Activated naive CD4-positive, alpha-beta T cell treated with anti-CD3 and anti-CD28 coated beads, Interleukin-2, amount 50 U/mL, for 16 hours (primary cell): ENCODE measurements around the gene WT1.

Experiments
- DNase-seq: peaks from one replicate; pipeline ENCODE4 v3.0.0-alpha.2; 2020

Gene WT1

DNA sequence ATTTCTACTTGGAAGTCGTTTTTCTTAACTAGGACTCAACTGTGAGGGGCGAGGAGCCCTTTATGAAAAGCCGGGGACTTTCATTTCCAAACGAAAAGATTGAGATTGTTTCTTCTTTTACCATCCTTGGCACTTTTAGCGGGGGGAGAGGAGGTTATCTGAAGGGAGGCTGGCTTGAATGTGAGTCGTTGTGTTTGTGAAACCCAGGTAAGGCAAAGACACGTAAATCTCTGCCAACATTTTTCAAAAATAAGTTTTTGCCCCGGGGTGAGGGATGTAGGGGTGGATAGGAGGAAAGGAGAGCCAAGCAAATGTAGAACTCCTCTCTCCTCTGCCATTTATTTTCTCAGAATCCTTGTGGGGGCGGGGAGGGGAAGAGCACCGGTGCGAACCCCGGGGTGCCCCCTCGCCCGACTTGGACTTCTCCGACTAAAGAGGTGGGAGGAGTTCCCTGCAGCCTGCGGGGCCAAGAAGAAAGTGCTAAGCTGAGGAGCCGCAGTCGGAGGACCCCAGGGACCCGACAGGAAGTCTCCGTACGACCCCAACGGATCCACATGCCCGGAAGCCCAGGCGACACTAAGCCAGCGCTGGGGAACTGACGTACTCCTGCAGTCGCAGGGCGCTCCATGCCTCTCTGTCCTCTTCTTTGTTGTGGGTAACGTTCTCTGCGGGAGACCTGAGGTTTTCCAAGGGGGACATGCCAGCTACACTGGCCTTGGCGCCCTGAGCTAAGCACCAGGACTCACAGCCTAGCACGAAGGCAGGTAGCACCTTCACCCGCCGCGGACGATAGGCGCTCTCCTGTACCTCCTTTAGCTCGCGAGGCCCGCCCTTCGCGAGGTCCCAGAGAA is 2.4 kb upstream of the WT1 start:
- no peak for DNase-seq

DNA sequence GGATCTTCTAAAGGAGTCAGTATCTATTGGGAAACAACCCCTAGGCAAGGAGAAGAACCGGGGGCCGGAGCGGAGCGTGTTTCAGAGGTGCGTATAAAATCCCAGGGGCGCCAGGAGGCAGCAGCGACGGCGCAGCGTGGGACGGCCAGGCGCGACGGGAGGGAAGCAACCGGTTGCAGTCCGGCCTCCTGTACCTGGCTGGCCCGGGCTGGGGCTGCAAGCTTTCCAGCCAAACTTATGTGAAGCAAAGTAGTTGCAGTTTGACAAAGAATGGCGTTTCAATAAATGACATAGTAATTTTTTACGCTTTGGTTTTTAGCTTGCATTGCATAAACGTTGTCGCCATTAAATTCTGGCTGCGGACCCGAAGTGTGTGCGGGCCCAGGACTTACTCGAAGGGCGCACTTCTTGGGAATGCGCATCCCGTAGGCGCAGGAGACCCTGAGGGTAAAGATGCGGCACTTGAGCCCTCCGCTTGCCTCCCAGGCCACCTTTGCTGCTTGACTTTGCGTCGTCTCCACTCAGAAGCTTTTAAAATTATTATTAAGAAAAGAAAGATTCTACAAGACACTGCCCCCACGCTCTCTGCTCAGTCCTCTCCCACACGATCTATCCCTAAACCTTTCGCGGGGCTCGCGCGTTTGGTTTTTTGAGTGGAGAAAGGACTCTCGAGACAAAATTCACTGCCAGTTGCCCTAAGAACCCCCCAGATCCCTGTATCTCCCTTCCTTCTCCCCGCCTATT is 1.6 kb upstream of the WT1 start:
- DNase-seq = no peak

DNA sequence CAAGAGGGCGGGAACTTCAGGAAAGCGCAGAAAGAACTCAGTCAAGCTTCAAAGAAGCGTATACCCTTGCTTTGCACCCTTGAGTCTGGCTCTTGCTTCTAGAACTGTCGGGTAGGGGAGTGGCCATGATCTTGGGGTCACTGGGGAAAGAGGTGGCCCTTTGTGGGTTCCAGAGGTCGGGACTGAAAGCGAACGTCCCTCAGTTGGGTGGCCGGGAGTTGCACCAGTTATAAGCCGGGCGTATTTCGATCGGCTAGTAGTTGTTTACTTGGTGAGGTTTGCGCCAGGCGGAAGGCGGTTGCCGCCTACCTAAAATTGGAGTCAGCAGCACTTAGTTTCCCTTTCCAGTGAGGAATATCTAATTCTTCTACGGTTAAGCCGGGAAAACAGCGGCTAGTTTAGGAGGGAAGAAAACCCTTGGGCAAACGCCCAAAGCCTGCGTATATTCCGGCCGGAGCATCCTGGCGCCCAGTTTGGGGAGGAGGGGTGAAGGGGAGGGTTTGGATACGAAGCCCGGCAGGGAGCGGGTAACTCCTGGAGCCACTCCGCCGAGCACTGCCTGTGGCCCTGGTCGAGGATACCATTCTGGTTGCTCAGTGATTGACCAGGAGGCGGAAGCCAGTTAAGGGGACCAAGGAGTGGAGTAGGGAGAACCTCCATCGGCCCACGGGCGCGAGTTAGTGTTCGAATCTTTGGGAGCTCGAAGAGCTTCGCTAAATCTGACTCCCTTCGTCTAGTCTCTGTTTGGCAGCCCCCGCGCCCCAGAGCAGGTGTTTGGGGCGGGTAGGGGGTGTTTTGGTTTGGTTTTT is 807 bp upstream of the WT1 start:
- DNase-seq = no peak

DNA sequence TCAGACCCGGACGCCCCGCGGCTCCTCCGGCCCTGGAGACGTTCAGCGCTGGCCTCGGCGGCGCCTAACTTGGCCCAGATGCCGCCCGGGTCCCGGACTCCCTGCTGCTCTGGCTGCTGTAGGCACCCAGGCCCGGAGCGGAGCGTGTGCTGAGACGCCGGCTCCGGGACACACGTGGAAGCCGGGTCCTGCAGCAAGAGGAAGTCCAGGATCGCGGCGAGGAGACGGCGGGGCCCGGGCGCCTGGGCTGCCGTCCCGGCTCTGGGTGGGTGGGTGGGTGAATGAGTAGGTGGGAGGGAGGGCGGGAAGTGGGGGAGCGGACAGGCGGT is 223 bp downstream of the WT1 start:
- no peak for DNase-seq

DNA sequence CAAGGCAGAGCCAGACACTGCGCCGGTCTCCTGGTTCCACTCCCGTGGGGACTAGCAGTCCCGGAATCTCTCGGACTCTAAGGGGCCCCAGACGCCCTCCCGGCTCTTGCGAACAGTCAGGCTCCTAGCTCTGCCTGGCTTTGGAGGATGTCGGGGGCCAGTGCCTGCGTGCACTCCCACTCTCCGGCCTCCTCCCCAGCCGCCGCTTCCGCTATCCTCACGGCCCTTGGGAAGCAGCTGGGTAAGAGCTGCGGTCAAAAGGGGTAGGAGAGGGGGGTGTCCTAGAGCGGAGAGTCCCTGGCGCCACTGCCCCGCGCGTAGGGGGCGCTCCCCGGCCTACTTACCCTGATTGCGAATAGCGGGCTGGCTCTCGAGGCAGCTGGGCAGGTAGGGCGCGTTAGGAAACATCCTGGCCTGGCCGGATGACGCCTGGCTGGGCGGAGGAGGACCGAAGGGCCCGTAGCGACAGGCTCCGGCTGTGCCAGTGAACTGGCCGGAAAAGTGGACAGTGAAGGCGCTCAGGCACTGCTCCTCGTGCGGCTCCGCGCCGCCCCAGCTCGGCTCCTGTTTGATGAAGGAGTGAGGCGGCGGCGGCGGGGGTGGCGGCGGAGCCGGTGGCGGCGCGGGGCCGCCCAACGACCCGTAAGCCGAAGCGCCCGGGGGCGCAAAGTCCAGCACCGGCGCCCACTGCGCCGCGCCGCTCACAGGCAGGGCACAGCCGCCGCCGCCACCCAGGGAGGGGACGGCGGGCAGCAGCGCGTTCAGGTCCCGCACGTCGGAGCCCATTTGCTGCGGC is 785 bp downstream of the WT1 start:
- DNase-seq = no peak

DNA sequence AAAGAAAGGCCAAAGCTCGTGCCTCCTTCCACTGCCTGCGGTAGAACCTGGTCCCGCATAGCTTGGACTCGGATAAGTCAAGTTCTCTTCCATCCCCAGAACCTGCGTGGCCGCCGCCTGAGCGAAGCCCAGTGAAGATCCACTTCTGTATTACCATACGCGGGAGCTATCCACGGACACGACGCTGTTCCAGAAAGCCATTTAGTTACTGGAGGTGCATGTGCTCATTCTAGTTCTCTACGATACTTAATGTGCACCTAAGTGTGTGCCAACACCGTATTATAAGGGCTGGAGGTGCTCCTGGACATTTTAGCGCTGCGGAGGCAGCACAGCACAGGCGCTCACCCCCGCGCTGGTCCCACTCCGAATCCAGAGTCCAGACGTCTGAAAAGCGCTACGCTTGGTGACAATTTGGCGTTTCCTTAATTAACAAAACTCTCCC is 1.4 kb downstream of the WT1 start:
- no peak for DNase-seq

DNA sequence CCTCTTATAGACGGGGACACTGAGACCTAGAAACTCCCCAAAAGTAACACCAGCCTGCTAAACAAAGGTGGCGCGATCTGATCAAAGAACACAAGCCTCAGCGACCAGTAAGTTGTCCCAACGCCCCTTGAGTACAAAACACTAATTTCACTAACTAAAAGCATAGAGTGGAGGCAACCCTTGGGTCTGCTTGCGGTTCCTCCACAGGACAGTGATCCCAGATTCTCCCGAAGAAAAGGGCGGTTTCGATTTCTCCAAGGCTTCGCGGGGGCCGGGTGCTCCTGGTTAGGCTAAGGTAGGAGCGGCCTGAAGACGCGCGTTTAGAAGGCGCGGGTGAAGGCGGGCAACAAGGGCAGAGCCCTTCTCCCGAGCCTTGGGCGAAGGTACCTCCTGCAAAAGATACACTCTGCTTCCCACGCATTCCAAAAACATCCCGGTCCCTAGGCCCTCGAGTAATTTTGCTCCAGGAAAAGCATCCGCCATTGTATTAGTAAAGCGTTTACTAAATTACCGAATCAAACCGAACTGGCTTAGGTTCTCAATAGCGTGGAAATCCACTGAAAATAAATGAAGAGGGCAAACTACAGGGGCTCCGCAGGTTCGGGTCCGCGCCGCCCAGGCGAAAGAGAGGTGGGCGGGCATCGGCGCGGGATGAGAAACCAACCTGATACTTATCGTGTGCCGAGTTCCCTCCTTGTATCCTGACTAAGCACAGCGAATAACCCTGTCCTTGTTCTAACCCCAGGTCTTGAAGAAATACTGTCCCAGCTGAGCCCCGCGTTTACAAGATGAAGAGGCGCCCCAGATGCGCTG is 2.0 kb downstream of the WT1 start:
- DNase-seq = no peak

DNA sequence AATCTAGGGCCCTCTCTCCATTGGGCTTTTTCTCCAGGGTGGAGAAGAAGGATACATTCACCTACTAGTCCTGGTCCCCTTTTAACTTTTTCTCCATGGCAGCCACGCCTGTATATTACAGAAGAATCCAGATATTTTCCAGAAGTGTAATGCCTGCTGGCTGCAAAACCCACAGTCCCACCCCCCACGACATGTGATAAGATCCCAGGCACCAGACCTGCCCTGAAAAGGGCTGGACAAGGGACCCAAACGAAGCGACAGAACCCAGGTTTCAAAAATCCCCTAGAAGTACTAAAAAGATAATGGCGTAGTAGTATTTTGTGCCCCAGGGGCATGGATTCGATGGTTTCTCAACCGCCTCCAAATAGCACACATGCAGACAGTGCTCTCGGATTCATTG is 2.8 kb downstream of the WT1 start:
- DNase-seq = no peak

DNA sequence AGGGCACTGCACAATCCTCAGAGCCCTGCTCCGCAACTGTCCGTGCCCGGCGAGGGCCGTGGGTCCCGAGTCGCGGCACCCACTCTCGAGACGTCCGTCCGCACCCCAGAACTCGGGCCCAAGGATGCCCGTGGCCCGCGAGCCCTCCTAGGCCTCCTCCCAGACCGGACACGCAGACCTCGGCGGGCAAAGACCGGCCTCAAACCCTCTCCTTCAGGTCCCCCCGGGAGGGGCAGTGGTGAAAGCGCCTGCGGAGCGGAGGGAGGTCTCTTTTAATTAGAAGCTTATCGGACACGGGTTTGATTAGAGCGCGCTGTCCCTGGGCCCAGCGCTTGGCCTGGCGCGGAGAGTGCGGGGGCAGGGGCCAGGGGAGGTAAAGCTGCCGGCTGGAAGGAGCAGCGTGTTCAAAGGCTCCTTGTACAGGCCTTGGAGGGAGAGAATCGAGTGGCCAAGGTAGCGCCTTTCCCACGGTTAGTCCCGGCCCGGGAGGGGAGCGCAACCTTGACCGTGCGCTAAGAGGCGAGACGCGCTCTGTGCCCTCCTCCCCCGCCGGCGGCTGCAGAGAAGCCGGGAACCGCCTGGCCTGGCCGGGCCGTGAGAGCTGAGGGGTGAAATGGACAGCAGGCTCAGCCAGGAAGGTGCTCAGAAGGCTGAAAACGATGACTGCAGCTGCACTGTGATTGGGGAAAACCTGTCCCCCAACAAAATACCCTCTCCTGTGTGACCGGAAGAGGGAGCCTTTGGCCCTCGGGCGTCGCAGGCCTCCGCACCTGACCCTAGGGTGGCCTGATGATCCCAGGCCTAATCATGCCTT is 4.6 kb downstream of the WT1 start:
- DNase-seq = no peak

DNA sequence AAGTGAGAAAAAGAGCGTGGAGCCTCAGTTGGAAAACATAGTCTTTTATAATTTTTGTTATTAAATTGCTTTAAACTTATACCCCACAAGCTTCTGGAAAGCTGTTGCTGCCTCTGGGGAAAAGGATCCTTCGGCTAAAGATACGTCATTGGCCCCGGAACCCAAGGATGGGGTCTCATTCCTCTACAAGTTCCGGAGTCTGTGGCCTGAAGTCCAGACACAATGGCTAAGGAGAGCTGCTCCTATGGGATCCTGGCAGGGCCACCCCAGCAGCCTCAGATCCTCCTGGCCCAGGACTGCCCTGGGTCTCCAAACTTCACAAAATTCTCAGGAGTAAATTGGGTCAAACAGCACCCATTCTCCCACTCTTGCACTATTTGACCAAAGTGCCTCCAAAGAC is 5.9 kb downstream of the WT1 start:
- DNase-seq = no peak

DNA sequence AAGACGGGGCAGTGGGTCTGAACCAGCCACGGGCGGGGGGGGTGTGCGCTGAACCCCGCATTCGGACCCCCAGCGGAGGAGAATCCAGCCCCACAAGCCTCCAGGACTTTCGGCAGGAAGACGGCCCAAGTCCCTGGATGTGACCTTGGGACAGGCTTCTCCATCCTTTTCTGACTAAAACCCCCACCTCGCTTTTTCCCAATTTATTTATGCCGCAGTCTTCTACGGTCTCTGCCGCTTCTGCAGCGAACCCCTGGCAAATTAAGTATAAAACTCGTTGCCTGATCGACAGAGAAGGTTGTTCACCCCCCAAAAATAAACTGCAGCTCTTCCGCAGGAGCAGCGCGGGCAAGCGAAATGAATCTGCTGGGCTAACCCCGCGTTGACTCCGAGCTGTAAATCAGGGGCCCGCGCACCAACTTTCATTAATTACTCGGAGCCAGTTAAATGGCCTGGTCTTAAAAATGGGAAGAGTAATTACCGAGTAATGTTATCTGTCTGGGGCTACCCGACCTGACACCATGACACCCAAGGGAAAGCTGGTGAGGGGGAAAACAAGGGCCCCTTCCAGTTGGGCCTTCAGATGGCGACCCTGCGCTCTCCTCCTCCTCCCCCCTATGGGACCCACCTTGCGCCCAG is 6.6 kb downstream of the WT1 start:
- no peak for DNase-seq

DNA sequence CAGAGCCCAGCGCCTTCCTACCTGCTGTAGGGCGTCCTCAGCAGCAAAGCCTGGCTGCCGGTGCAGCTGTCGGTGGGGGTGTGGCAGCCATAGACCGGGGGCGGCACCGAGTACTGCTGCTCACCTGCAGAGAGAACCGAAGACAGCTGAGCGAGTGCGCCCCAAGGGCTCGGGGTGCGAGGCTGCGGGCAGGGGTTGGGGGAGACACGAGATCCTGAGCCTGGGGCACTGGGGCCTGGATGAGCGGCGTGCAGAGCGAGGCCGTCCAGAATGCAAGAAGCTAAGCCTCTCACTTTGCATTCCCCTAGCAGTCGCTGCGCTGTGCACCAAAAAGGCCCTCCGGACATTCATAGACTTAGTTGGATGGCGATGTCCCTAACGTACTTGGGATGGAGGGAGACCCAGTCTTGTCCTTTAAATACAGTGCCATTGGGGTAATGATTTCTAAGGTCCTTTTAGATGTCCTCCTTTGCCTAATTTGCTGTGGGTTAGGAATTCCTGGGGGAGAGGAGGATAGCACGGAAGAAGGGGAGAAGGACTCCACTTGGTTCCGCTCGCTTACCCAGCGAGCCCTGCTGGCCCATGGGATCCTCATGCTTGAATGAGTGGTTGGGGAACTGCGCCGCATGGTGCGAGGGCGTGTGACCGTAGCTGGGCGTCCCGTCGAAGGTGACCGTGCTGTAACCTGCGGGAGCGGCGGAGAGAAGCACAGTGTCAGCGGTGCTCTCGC is 7.2 kb downstream of the WT1 start:
- DNase-seq = no peak

DNA sequence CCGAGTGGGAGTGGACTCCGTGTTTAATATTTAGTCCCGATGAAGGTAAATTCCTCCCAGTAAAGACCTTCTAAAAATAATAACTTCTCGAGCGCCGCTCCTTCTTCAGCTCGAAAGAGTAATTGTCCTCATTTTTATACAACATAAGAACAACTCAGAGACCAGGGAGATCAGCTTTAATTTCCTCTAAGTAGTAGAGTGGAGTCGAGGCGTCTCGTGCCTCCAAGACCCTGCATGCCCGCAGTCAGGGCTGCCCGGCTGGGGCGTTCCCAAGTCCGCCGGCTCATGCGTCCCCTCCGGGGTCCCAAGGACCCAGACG is 7.8 kb downstream of the WT1 start:
- DNase-seq = no peak

DNA sequence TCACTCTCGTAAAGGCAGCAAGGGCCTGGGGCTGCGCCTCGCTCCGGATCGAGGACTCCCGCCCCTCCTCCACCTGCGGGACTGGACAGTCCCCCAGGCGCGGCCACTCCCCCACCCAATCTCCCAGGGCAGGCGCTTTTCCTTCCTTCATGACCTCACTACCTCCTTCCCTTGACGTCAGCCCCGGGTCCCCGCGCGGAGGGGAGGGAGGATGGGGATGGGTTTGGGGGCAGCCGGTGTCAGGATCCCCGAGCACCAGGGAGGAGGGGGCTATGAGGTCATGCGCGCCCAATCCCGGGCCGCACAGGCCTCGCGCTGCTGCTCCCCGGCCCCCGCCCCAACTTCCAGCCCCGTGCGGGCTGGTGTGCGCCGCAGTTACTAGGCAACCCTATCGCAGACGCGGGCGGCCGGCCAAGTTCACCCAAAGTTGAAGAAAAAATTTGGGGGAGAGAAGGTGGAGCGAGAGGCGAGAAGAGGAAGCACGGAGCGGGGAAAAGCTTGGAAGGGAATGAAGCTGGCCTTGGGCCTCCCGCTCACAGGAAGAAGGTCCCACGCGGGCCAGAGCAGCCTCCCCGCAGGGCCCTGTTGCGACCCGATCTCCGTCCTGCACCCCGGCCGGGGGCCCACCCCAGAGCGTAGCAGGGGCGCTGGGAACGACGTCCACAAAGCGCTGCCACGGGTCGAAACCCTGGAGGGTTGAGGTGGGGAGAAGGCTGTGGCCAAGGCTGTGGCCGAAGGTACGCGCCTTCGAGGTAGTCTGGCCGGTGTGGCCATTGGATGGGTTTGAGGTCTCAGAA is 8.3 kb downstream of the WT1 start:
- no peak for DNase-seq

DNA sequence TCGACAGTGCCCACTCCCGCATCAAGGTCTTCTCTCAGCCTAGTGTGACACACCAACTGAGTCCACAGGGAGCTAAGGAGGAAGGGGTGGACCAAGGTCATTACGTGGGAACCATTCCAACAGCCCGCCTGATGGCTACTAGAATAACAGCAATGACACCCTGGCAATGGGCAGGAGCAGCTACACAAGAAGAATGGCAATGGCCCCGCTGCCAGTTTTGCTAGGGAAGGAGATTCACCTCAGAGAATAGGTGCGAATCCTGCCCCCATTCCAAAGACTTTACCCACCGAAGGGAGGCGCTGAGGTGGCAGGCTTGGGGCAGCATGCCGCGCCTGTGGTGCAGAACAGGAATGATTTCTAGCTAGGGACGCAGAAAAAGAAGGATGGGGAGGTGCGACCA is 9.1 kb downstream of the WT1 start:
- no peak for DNase-seq

DNA sequence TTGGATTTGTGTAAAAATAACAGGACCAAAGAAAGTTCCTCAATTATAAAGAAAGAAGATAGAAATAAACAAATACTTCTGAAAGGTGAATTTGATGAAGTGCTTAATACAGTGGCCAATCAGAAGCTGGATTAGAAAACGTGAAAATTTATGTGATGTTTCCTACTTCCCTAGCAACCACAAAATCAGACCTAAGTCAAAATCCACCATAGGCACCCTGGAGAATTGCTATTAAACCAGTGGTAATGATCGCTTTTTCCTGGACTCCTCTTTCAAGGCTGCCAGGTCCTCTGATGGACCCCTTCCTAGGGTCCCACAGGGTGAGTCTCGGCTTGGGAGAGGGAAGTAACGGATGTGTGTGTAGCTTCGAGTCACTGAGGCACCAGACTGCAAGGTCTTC is 9.6 kb downstream of the WT1 start:
- DNase-seq = no peak

DNA sequence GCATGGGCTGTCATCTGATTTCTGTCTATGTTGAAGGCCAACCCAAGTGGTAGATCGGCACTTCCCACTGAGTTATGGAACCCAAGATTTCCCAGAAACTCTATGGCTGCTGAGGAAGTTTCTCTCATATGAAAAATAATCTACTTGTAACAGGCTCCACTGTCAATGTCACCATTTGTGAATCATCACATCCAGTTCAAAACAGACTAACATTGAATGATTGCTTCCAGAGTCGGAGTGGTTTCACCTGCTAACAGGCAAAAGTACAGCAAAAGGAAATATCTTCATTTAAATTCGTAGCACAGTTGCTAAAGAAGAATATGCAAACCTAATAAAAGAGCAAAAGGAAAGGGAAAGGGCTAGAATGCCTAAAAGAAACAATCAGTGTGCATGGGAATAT is 12.8 kb downstream of the WT1 start:
- DNase-seq = no peak

DNA sequence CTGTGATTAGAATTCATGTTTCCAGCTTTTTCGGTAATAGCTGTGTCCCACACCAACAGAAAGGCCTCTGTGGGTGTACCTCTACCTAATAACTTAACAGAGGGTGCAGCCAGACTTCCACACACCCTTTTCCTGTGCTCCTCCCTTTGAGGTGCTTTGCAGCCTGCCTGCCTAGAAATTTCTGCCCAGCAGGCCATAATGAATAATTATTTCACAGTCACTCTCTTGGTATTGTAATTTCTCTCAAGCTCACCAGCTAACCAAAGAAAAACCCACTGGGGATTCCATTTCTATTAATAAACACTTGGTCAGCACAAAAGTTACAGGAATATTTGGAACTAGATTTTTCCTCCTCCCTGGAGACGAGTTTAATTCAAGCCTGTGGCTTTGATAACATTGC is 13.3 kb downstream of the WT1 start:
- DNase-seq = no peak
